Duodenal mucosa (tissue), 2 donors: ENCODE data around the gene LLGL2.

Source experiments
- H3K27ac ChIP-seq: one replicate; pipeline ENCODE4 v1.7.0; 2013; ENCODE audit warnings: low read depth, low read length
- H3K27me3 ChIP-seq, 2 donors: one replicate each; pipeline ENCODE4 v1.7.0; 2013; ENCODE audit warnings: low read length in 2 of 2, control low read depth in 1 of 2; ENCODE audit not compliant: insufficient read depth in 2 of 2, control insufficient read depth in 1 of 2
- H3K36me3 ChIP-seq, 2 donors: one replicate each; pipeline ENCODE4 v1.7.0; 2013; ENCODE audit warnings: low read length in 2 of 2, control low read depth in 1 of 2; ENCODE audit not compliant: insufficient read depth in 2 of 2, control insufficient read depth in 1 of 2
- H3K4me1 ChIP-seq, 2 donors: one replicate each; pipeline ENCODE4 v1.7.0; 2013; ENCODE audit warnings: low read length in 2 of 2, control low read depth in 1 of 2; ENCODE audit not compliant: insufficient read depth in 2 of 2, control insufficient read depth in 1 of 2
- H3K4me3 ChIP-seq, 2 donors: one replicate each; pipeline ENCODE4 v1.7.0; 2013; ENCODE audit warnings: low read length in 2 of 2, low read depth in 1 of 2
- H3K9ac ChIP-seq, 2 donors: one replicate each; pipeline ENCODE4 v1.7.0; 2013; ENCODE audit warnings: low read length in 2 of 2, low read depth in 1 of 2
- H3K9me3 ChIP-seq, 2 donors: one replicate each; pipeline ENCODE4 v1.7.0; 2013; ENCODE audit warnings: low read length in 2 of 2, control low read depth in 1 of 2; ENCODE audit not compliant: control insufficient read depth in 1 of 2

Gene LLGL2

DNA sequence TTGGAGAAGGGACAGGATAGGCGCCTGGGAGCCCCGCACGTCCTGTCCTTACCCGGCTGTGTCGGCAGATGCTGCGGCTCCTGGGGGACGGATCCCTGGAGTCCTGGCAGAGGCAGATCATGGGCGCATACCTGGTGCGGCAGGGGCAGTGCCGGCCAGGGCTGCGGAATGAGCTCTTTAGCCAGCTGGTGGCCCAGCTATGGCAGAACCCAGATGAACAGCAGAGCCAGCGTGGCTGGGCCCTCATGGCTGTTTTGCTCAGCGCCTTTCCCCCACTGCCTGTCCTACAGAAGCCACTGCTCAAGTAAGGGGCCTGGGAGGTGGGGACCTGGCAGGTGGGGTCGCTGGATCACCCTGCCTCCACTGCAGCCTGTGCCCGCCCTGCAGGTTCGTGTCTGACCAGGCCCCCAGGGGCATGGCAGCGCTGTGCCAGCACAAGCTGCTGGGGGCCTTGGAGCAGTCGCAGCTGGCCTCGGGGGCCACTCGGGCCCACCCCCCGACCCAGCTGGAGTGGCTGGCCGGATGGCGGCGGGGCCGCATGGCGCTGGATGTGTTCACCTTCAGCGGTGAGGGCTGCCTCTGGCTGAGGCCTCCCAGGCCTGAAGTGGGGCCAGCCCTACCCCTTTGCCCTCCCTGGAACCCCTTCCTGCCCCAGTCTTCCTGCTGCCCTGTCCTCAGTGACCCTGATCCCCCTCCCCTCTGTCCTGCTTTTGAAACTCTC is 87.6 kb downstream of the LLGL2 start:
- no peaks in the 10 kb centered on the region for H3K27me3 ChIP-seq
- no peaks in the 10 kb centered on the region for H3K9me3 ChIP-seq
- H3K4me1 ChIP-seq = peaks cover 30 to 59% of the 10 kb centered on the region in 2 donors
- H3K27ac ChIP-seq = no peak overlapping the region
- H3K4me3 ChIP-seq = peak overlapping the region; percentile 28 to 47
- peak overlapping the region in 1 of 2 donors; percentile 39 for H3K9ac ChIP-seq
- H3K36me3 ChIP-seq = peaks cover 16 to 51% of the 10 kb centered on the region in 2 donors

DNA sequence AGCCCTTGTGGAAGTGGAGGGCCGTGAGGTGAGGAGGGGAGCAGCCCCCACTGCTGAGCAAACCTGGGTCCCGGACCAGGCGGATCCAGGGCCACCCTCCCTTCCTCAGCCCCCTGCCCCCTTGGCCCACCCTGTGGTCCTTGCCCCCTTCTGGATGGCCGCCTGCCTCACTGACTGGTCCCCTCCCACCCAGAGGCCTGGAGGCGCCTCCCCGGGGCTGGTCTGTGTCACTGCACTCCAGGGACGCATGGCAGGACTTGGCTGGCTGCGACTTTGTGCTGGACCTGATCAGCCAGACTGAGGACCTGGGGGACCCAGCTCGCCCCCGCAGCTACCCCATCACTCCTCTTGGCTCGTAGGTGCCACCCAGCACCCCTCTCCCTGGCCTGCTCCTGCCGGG is 88.5 kb downstream of the LLGL2 start:
- peaks cover 30 to 59% of the 10 kb centered on the region in 2 donors for H3K4me1 ChIP-seq
- peak overlapping the region in 1 of 2 donors; percentile 39 for H3K9ac ChIP-seq
- peaks cover 19 to 60% of the 10 kb centered on the region in 2 donors for H3K36me3 ChIP-seq
- H3K27me3 ChIP-seq = no peaks in the 10 kb centered on the region
- no peak overlapping the region for H3K27ac ChIP-seq
- H3K4me3 ChIP-seq = no peak overlapping the region
- no peaks in the 10 kb centered on the region for H3K9me3 ChIP-seq

DNA sequence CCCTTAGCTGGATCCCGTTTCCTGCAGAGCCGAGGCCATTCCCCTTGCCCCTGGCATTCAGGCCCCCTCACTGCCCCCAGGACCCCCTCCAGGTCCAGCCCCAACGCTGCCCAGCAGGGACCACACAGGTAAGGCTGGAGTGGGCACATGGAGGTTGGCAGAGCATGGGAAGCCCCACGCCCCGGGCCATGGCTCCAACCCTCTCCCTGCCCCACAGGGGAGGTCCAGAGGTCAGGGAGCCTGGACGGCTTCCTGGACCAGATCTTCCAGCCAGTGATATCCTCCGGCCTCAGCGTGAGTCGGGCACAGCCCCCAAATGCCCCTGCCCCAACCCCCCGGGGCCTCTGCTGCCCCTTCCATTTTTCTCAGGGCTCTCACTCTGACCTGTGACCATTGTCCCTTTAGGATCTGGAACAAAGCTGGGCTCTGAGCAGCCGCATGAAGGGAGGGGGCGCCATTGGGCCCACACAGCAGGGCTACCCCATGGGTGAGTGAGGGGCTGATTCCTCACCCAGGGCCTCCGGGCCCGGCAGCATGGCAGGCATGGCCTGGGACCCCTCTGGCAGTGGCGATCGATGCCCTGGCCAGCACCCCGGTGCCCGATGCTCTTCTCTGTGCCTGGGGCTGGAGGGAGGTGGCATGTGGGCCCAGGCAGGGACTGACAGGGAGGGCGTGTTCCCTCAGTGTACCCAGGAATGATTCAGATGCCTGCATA is 89.2 kb downstream of the LLGL2 start:
- Histone ChIP-seq H3K9ac (peak overlapping the region; percentile 18), H3K27ac (peak overlapping the region; percentile 42), H3K4me1 (peaks cover 30 to 57% of the 10 kb centered on the region in 2 donors), H3K9me3 (no peaks in the 10 kb centered on the region), H3K4me3 (no peak overlapping the region), H3K36me3 (peaks cover 19 to 66% of the 10 kb centered on the region in 2 donors), H3K27me3 (no peaks in the 10 kb centered on the region)

DNA sequence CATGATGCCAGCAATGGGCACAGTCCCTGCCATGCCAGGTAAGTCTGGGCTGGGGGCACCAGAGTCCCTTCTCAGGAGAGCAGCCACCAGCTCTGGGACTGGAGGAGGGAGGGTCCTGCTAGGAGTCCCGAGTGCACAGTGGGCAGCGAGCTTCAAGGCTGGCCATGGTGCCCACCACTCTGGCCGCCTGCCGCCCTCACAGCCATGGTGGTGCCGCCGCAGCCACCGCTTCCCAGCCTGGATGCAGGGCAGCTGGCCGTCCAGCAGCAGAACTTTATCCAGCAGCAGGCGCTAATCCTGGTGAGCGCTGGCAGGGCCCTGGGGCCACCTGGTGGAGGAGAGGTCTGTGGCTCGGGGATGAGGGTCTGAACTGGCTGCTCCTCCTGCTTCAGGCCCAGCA is 89.8 kb downstream of the LLGL2 start:
- H3K27ac ChIP-seq = peak overlapping the region; percentile 3
- peaks cover 19 to 72% of the 10 kb centered on the region in 2 donors for H3K36me3 ChIP-seq
- peaks cover 27 to 51% of the 10 kb centered on the region in 2 donors for H3K4me1 ChIP-seq
- no peaks in the 10 kb centered on the region for H3K27me3 ChIP-seq
- peak overlapping the region in 1 of 2 donors; percentile 18 for H3K9ac ChIP-seq
- no peaks in the 10 kb centered on the region for H3K9me3 ChIP-seq
- H3K4me3 ChIP-seq = no peak overlapping the region

DNA sequence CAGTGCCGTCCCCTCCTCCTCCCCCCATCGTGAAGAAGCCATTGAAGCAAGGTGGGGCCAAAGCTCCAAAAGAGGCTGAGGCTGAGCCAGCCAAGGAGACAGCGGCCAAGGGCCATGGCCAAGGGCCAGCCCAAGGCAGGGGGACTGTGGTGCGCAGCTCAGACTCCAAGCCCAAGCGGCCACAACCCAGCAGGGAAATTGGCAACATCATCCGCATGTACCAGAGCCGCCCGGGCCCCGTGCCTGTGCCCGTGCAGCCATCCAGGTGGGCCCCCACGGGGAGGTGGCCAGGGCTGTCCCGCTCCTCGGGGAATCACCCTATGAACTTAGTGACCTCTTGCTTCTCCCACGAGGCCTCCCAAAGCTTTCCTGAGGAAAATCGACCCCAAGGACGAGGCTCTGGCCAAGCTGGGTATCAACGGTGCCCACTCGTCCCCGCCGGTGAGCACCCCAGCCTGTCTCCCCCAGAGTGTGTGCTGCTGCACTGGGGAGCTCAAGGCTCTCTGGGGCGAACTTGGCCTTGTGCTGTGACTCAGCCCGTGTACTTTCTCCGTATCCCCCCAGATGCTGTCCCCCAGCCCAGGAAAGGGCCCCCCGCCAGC is 91.1 kb downstream of the LLGL2 start:
- H3K9me3 ChIP-seq = no peaks in the 10 kb centered on the region
- peaks cover 22 to 85% of the 10 kb centered on the region in 2 donors for H3K36me3 ChIP-seq
- H3K27me3 ChIP-seq = no peaks in the 10 kb centered on the region
- peak overlapping the region; percentile 77 for H3K27ac ChIP-seq
- no peak overlapping the region for H3K4me3 ChIP-seq
- H3K9ac ChIP-seq = peak overlapping the region in 1 of 2 donors; percentile 62
- H3K4me1 ChIP-seq = peaks cover 27 to 43% of the 10 kb centered on the region in 2 donors

DNA sequence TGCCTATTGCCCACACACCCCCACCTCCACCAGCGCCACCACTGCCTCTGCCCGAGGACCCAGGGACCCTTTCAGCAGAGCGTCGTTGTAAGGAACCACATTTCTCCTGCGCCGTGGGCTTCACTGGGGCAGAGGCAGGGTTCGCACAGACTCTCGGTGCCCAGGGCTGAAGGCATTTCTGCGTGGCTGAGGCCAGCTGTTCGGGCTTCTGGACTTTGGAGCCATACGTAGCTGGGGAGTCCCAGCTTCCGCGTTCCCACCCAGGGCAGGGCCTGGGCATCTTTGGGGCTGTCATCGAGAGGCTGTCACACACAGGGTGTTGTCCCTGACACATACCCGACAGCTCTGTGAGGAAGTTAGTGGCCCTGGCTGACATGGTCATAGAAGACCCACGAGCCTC is 91.7 kb downstream of the LLGL2 start:
- Histone ChIP-seq H3K9me3 (no peaks in the 10 kb centered on the region), H3K4me1 (peaks cover 27 to 39% of the 10 kb centered on the region in 2 donors), H3K27me3 (no peaks in the 10 kb centered on the region), H3K4me3 (peak overlapping the region in 1 of 2 donors; percentile 21), H3K36me3 (peaks cover 22 to 91% of the 10 kb centered on the region in 2 donors), H3K27ac (peak overlapping the region; percentile 77), H3K9ac (peak overlapping the region in 1 of 2 donors; percentile 62)

DNA sequence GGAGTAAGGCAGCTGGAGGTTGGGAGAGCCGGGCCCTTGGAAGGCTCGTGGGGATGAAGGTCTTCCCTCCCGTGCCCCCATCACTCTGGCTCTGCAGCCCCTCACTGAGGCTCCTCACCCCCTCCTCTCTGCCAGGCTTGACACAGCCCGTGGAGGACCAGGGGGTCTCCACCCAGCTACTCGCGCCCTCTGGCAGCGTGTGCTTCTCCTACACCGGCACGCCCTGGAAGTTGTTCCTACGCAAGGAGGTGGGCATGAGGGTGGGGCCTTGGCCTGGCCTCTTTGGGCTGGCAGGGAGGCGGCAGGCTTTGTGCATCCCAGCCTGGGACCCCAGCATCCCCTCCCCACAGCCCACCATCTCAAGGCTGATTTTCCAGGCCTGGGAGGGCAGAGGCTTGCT is 92.2 kb downstream of the LLGL2 start:
- peak overlapping the region; percentile 5 for H3K27ac ChIP-seq
- no peaks in the 10 kb centered on the region for H3K9me3 ChIP-seq
- H3K9ac ChIP-seq = peak overlapping the region in 1 of 2 donors; percentile 62
- peaks cover 20 to 93% of the 10 kb centered on the region in 2 donors for H3K36me3 ChIP-seq
- no peaks in the 10 kb centered on the region for H3K27me3 ChIP-seq
- peaks cover 25 to 39% of the 10 kb centered on the region in 2 donors for H3K4me1 ChIP-seq
- H3K4me3 ChIP-seq = peak overlapping the region in 1 of 2 donors; percentile 21

DNA sequence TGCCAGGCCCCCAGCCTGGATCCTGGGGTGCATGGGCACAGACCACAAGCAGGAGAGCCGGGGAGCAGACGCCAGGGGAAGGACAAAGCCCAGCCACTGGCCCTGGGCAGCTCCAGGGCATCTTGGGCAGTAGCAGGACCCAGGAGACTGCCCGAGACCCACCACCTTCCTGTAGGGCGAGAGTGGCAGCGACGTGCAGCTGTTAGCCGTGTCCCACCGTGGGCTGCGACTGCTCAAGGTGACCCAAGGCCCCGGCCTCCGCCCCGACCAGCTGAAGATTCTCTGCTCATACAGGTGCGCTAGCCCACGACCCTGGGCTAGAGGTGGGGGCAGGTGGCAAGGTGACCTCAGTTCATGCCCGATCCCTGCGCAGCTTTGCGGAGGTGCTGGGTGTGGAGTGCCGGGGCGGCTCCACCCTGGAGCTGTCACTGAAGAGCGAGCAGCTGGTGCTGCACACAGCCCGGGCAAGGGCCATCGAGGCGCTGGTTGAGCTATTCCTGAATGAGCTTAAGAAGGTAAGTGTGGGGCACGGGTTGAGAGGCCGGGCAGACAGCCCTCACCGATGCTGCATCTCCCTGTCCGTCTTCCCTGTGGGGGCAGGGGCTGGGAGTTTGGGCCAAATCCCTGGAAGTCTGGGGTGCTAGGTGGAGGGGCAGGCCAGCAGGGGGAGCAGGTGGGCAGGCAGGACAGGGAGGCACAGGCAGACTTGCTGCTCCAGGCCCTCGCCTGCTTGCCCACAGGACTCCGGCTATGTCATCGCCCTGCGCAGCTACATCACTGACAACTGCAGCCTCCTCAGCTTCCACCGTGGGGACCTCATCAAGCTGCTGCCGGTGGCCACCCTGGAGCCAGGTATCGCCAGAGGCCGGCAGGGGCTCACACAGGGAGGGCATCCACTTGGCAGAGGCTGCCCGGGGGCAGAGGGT is 94.3 kb downstream of the LLGL2 start:
- Histone ChIP-seq H3K27me3 (no peaks in the 10 kb centered on the region), H3K9me3 (no peaks in the 10 kb centered on the region), H3K4me1 (peaks cover 18 to 29% of the 10 kb centered on the region in 2 donors), H3K27ac (no peak overlapping the region), H3K36me3 (peaks cover 10 to 93% of the 10 kb centered on the region in 2 donors), H3K9ac (no peak overlapping the region), H3K4me3 (no peak overlapping the region)

DNA sequence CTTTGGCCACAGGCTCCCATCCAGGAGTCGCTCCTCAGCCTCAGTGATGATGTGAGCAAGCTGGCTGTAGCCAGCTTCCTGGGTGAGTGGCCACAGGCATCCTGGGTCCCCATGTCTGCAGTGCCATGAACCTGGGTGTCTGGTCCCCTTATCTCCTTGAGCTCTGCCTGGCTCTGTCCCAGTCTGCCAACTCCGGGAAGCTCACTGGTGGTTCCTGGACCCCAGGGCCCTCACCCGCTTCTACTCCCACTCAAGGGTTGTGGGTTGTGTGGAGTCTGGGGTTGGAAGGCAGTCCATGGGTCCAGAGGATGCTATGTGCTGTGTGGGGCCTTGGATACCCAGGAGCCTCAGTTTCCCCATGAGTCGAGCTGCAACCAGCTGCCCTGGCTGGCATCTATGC is 96.0 kb downstream of the LLGL2 start:
- Histone ChIP-seq H3K4me1 (peaks cover 11 to 15% of the 10 kb centered on the region in 2 donors), H3K9ac (no peak overlapping the region), H3K4me3 (no peak overlapping the region), H3K36me3 (peaks cover 15 to 93% of the 10 kb centered on the region in 2 donors), H3K27ac (no peak overlapping the region), H3K27me3 (no peaks in the 10 kb centered on the region), H3K9me3 (no peaks in the 10 kb centered on the region)
